Measurements from ENCODE around the gene C1QB.
"Not testable (repeated sequence)": the region's sequence is repeated elsewhere in the genome, so short reads cannot be mapped to it uniquely, and the experiment has no call there.

C1QB gene

DNA sequence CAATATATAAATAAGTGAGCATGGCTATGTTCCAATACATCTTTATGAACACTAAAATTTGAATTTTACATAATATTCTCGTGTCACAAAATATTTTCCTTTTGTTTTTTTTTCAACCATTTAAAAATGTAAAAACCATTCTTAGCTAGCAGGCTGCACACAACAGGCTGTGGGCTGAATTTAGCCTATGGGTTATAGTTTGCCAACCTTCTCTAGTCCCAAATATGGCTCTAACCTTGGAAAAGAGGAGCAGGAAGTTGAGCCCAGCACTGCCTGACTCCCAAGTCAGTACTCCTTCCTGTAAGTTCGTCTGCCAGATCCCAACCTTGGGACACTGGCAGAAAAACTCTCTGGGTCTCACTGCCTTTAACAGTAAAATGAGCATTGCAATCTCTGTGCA is 13.4 kb downstream of the C1QB start:
- DNase-seq = no peak

DNA sequence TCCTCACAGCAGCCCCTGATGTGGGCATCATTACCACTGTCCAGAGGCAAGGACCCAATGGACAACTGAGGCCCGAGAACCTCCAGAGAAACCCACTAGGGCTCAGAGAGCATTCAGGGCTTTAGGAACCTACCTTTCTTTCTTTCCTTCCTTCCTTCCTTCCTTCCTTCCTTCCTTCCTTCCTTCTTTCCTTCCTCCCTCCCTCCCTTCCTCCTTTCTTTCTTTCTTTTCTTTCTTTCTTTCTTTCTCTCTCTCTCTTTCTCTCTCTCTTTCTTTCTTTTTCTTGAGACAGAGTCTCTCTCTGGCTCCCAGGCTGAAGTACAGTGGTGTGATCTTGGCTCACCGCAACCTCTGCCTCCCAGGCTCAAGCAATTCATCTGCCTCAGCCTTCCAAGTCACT is 15.8 kb downstream of the C1QB start:
- not testable (repeated sequence) for DNase-seq

DNA sequence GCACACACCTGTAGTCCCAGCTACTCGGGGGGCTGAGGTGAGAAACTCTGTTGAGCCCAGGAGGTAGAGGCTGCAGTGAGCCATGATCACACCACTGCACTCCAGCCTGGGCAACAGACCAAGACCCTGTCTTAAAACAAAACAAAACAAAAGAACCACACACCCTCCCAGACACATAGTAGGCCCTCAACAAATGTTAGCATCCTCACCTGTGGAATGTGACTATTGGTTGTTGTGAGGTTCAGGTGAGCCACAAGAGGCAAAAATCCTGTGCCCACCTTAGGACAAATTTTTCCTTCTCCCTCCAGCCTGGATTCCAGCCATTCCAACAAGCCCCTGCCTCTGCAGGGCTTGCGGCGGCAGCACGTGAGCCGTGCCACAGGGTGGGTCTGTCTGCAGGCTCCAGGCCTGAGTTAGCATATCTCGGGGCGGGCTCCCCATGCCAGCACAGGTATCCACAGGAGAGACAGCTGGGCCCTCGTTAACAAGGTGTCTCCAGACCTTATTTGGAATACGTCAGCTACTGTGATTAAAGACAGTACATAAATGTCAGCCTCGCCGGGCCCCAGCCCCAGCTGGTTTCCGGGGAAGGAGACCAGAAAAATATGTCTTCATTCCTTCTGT is 17.4 kb downstream of the C1QB start:
- no peak for DNase-seq

DNA sequence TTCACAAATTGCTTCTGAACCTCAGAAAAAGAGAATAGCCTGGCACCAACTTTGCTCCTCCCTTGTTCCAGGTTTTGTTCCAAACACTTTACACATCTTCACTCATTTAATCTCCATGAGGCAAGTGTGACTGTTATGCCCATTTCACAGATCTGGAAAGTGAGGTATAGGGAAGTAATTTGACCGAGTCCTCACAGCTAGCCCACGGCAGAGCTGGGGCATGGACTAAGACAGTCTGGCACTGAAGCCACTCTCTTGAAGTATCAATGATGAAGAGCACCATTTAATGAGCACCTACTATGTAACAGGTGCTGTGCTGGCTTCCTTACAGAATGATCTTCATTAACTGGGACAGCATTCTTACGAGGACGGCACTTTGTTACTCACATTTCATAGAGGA is 19.0 kb downstream of the C1QB start:
- no peak for DNase-seq

DNA sequence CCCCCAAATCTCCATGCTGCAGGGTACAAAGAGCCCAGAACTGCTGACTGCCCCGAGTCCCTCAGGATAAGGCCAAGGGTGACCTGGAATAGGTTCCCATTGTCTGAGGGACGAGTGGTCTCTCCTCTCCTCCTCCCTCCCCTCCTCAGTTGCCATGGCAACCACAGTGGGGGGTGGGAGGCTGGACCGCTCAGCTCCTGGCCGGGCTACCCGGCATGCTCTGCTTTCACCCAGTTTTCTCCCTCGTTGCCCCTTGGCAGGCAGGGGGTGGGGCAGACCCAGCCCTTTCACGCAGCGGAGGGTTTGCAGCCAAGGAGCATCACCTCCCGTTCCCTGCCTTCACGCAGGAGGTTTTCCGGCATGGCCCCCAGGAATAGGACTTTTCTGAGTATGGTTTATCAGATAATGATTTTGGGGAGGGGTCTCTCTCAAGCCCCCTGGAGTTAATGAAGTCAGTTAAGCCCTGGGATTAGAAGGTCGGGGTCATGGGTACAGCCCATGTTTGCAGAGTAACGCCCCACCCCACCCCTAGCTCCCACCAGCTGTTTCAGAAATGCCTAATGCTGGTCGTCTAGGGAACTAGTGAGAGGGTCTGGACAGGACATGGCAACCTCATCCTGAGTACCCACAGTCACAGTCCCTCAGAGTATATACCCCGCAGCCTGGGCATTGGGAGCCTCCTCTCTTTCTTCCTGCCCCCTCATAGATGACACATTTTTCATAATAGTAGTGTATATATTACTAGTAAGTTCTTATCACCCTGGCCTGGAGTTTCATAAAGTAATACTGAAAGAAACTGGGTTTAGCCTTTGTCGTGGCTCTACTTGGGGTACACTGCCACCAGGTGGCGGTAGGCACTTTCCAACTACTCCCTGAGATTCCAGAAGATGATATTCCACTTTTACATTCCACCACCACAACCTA is 20.7 kb downstream of the C1QB start:
- DNase-seq = no peak

DNA sequence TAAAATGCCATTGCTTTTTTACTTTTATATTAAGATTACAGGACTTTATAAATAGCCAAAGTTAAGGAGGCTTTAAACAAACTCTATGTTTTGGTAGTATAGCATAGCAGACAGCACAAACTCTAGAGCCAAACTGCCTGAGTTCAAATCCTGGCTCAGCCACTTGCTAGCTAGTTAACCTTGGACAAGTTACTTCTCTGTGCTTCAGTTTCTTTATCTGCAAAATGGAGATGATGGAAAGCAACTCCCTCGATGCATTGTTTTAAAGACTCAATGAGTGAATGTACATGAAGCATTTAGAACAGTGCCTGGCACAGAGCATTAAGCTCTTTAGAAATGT is 21.3 kb downstream of the C1QB start:
- no peak for DNase-seq

DNA sequence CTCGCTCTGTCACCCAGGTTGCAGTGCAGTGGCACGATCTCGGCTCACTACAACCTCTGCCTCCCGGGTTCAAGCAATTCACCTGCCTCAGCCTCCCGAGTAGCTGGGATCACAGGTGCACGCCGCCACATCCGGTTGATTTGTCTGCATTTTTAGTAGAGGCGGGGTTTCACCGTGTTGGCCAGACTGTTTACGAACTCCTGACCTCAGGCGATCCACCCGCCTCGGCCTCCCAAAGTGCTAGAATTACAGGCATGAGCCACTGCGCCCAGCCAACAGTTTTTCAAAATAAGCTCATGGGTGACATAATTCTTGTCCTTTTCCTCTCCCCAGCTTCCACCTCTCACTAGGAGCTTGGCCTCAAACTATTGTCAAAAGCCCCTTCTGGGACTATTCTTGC is 23.1 kb downstream of the C1QB start:
- DNase-seq = not testable (repeated sequence)

DNA sequence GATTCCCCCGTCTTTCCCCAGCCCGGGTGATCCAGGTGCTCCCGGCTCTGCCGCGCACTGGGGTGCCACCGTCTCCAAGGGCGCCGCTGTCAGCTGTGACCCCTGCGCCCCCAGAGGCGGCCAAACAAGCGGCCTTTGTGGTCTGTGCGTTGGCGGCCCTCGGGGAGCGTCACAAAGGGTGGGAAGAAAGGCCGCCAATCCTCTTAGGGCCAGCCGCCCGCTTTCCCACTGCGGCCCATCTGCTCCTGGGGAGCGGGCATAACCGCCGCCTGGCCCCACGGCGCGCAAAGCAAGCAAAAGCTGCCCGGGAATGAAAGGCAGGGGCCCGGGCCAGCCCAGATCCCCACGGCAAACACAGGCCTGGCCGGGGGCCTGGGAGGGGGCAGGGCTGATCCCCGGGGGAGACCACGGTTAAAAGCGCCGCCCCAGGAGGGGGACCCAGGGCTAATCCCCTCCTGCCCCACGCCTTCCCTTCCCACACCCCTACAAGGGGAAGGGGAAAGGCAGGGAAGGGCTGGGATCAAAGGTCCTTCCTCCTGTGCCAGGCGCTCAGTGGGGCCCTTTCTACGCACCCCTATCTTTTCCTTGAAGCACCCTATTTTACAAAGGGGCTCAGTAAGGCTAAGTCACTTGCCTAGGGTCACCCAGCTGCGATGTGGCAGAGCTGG is 24.0 kb downstream of the C1QB start:
- DNase-seq = no peak

DNA sequence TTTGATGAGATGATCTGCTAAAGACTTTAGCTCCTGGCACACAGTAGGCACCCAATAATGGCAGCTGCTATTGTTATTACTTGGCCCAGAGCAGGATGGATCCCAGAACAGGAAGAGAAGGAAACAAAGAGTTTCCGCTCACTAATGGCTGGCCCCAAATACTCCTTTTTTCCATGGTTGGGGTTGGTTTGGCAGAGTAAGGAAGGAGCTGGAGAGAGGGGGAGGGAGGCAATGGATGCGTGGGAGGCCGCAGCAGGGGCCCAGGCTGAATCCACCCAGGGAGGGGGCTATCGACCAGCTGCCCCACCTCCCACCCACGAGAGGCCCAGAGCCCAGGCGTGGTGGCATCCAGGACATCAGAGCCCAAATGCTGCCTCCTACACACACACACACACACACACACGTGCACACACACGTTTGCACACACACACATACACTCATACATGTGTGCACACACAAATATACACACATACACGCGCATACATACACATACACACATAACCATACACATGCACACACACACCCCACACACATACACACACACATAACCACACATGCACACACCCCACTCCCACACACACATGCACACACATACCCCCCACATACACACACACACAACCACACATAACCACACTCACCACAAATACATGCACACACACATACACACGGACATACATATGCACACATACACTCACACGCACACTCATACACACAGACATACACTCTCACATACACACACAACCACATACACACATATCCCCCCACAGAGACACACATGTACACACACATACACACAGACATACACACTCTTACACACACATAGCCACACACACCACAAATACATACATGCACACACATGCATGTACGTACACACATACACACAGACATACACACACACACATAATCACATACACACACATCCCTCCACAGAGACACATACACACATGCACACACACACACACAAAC is 25.2 kb downstream of the C1QB start:
- DNase-seq = no peak

DNA sequence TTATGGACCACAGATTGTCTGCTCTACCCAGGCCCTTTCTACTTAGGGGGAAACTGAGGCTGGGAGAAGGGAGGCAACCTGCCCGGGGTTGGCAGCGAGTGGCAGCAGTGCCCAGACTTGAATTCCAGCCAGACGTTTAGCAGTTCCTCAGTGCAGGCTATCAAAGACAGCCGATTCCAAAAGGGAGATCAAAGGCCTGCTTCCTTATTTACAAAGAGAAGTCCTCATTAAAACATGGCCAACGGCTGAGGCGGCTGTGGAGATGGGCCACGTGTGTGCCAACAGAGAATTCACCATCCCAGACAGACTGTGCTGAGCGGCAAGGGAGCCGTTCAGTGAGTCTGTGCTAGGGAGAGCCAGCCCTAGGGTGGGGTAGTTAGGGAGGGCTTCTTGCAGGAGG is 27.7 kb downstream of the C1QB start:
- no peak for DNase-seq

DNA sequence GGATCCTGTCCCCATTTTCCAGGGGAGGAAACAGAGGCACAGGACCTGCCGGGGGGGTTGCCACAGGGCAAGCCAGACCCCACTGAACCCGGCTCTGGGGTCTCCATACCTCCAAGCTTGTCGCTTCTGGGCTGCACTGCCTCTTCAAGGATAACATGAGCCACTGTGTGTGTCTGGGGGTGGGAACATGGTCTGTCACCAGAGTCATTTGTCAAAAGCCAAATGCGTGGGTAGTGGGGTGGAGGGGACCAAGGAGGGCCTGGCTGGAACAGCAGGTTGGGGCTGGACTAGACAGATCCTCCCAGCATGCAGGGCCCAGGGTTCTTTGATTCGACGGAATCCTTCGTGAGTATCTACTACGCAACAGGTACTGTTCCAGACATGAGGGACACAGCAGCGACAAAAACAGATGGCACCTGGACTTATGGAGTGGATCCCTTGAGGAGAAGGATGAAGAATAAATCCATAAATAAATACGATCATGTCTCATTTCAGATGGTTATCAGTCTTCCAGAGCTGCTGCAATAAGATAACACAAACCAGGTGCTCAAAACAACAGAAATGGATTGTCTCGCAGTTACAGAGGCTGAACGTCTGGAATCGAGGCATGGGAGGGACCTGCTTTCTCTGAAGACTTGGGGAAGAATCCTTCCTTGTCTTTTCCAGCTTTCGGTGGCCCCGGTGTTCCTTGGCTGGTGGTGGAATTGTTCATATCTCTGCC is 28.7 kb downstream of the C1QB start:
- DNase-seq = no peak

DNA sequence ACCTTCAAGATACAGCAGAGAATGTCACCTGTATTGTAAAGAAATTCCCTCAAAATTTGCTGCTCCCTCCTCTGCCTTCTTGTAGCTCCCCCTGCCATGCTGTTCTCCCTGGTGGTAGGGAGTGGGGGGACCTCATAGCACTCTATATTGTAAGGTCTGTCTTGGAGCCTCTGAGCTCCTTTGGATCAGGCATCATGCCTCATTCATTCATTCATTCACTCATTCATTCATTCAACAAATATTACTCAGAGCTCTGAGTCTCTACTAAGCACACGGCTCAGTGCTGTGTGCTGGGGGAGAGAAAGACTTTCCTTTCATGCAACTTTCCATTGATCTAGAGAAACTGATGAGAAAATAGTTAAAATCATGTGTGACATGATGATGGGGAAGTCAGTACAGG is 30.5 kb downstream of the C1QB start:
- no peak for DNase-seq

DNA sequence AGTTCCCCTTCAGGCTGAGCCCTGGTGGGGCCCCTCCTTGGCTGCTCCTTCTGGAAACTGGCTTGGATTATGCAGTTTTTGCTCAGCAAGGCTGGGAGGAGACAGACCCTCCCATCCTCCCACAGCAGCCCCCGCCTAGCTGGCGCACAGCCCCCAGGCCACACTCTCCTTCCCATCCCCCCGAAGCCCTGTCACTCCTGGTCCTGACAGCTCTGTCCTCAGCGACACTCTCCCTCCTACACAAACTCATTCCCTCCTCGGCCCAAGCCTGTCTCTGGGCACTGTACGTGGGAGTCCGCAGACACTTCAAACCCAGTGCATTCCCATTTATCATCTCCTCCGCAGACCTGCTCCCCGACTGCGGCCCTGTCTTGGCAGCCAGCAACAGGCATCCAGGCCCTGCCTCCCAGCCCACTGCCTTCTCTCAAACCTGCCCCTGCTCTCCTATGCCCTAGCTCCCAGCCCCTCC is 32.6 kb downstream of the C1QB start:
- DNase-seq = no peak

DNA sequence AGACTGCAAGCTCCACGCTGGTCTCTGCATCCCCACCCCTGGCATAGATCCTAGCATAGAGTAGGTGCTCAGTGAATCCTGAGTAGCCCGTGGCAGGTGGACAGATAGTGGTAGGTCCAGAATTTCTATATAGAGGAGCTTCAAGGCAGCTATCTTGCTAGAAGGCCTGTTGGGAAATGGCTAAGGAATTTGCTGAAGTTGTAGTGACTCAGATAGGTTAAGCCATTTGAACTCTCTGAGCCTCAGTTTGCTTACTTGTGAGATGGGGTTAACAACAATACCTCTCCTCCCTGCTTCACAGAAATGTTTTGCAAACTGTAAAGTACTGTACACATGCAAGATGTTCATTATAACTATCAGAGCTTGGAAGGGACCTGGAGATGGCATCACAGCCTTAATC is 34.2 kb downstream of the C1QB start:
- DNase-seq = no peak

DNA sequence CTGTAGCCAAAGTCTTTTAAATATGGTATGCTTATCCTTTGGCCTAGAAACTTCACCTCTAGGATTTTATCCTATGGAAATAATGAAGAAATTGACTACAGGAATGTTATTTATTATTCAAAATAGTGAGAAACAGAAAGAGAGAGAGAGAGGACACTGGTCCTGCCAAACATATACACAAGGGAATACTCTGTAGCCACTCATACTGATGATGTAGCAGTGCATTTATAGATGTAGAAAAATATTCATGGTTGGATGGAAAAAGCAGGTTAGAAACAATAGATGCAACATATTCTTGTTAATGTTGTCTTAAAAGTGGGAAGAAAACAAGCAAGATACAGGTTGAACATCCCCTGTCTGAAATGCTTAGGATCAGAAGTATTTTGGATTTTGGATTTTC is 35.4 kb downstream of the C1QB start:
- DNase-seq = no peak

DNA sequence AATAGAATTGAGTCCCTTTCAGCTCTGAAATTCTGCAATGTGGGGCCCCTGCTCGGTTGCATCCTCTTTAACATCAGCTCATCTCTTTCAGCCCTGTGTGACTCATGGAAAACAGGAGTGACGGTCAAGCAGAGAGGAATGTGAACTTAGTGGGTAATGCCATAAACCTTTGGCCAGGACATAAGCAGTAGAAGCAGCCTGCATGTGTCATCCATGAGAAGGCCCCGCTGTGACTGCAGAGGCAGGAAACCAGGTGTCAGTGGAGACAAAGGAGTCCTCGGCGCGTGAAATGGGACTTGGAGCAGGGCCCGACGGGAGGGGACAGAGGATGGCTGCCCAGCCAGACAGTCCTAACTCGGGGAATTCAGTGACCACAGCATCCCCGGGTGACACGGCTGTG is 36.5 kb downstream of the C1QB start:
- no peak for DNase-seq

DNA sequence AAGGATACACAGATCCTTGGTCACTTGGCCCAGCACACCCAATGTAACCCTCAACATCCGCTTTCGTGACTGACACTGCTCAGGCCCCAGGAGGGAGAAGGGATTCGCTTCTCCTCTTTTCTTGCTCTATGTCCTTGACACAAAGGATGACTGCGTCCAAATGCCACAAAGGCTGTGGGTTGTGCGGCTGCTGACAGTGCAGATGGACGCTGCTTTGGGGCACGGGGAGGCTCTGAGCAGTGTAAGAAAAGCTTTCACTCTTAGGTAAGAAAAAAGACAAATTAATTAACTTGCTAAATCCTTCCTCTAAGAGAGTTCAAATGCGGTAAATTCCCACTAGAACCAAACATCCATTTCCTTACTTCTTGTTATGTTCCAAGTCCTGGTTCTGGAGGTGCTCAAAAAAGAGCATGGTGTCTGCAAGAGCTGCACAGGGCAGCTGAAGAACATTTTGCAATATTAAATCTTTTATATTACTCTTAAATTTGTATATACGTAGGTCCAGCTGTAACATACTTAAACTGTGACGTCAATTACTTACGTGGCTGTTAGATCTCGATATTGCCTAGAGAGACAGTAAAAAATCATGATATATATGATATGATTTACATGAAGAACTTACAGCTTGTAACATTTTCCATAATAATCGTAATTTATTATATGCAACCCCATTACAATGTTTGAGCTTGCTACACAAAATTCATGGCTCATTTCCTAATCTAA is 38.2 kb downstream of the C1QB start:
- no peak for DNase-seq

DNA sequence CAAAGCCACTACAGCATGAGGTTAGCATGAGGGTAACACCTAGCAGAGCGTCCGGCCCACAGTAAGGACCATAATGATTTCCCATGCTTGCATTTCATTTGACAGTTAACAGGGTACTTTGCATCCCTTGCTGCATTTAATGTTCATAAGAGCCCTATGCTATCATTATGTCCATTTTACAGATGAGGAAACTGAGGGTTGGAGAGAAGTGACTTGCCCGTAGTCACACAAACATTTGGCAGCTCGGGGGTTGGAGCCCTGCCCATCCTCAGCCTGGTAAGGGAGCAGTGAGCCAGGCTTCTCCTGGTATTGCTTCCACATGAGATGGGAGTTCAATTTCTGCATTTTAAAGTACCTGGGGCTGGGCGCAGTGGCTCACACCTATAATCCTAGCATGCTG is 41.1 kb downstream of the C1QB start:
- no peak for DNase-seq

DNA sequence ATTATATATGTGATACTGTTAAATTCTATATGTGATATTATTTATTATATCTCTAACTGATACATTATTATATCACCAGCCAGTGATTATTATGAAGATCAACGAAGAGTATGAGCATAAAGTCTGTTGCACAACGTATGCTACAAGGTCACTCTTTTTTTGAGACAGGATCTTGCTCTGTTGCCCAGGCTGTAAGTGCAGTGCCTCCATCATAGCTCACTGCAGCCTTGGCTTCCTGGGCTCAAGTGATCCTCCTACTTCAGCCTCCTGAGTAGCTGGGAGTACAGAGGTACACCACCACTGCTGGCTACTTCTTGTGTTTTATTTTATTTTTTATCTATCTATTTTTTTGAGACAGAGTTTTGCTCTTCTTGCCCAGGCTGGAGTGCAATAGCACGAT is 43.6 kb downstream of the C1QB start:
- DNase-seq = no peak

DNA sequence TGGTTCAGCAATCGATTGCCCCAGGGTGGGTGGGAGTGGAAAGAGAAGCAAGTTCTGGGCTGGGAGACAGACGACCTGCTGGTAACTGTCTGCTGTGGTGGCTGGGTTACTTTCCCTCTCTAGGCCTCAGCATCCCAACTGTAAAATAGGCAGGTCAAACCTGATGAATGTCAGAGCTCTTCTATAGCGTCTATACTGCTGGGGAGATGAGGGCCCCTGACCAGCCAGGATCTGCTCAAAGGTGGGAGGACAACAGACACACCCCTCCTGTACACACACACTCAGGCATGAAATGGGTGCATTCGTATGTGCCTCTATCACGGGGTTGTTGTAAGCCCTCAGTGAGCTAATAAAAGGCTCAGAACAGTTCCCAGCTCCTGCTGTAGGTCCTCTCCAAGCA is 44.9 kb downstream of the C1QB start:
- no peak for DNase-seq
